ENCODE data around the gene MPO.

The MPO gene

GRCh38 chr17:58247511-58248363 lies 33.0 kb downstream of the MPO start:
- DNase-seq (ENCODE audit: extremely low spot score): no peak

GRCh38 chr17:58246781-58247180 lies 34.0 kb downstream of the MPO start:
- no peak for TF ChIP-seq CTCF (IDR thresholded peaks at IDR 0.05; ENCODE audit: control extremely low read depth, extremely low read depth, low read depth, missing control alignments)
- ChIA-PET CTCF (interaction anchor here (1.1 to 4.9 kb wide), 8 partner anchors 9 to 187 kb away, joined by 3 to 77 read pairs (median 4); partner anchors contain the start of gene RNF43), POLR2A (no interaction called here)
- DNase-seq (ENCODE audit: extremely low spot score): no peak

More at GRCh38 chr17:58247511-58248363, 33.0 kb downstream of the MPO start:
- CTCF ChIA-PET: interaction anchor here (1.1 to 4.9 kb wide), 16 partner anchors 9 to 267 kb away, joined by 3 to 84 read pairs (median 4); partner anchors contain the start of genes LPO, MPO, MTMR4 and RNF43
- no peak for TF ChIP-seq CTCF (IDR thresholded peaks at IDR 0.05; ENCODE audit: control extremely low read depth, extremely low read depth, low read depth, missing control alignments)
- POLR2A ChIA-PET: no interaction called here

GRCh38 chr17:58246104-58246740 lies 34.5 kb downstream of the MPO start:
- ChIA-PET POLR2A (no interaction called here), CTCF (interaction anchor here (1.1 to 4.9 kb wide), 7 partner anchors 10 to 187 kb away, joined by 3 to 77 read pairs (median 4); partner anchors contain the start of gene RNF43)
- no peak for TF ChIP-seq CTCF (IDR thresholded peaks at IDR 0.05; ENCODE audit: control extremely low read depth, extremely low read depth, low read depth, missing control alignments)
- no peak for DNase-seq (ENCODE audit: extremely low spot score)

- ChIA-PET POLR2A (no interaction called here), CTCF (interaction anchor here (0.8 to 1.8 kb wide), 3 partner anchors 13 to 46 kb away, joined by 3 to 6 read pairs (median 3); partner anchors contain the start of gene MKS1)
- no peak for TF ChIP-seq CTCF (IDR thresholded peaks at IDR 0.05; ENCODE audit: control extremely low read depth, extremely low read depth, low read depth, missing control alignments)
- no peak for DNase-seq (ENCODE audit: extremely low spot score)
Measured at GRCh38 chr17:58245428-58246103, 35.2 kb downstream of the MPO start.

- TF ChIP-seq CTCF (IDR thresholded peaks at IDR 0.05; ENCODE audit: control extremely low read depth, extremely low read depth, low read depth, missing control alignments): no peak
- ChIA-PET CTCF (interaction anchor here (0.8 to 1.8 kb wide), 3 partner anchors 12 to 45 kb away, joined by 3 to 6 read pairs (median 3); partner anchors contain the start of gene MKS1), POLR2A (no interaction called here)
- DNase-seq (ENCODE audit: extremely low spot score): no peak
Measured at GRCh38 chr17:58244963-58245362, 35.8 kb downstream of the MPO start.
